HuH-7.5 (cell line): ENCODE results near the gene DBNL.

Experiments
- DNase-seq: peaks from one replicate; pipeline ENCODE4 v3.0.0; 2011; ENCODE audit warnings: low spot score

Gene DBNL

DNA sequence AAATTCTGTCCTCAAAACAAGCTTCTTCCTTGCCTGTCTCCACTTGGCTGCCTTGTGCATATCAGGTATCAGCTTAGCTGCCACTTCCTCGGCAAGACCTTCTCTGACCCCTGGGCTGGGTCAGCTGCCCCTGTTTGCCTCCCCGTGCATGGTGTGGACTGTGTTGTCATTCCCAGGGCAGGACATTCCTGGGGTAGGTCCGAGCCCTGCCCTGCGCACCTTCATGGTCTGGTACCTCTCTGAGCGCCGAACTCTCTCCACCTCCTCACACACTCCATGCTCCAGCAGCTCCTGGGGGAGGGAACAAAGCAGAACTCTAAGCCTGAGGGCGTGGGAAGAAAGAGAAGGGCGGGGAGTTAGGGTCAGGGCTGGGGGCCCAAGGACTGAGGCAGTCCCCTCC is 34.0 kb downstream of the DBNL start:
- DNase-seq, result no peak

- DNase-seq, result no peak
These were observed 35.0 kb downstream of the DBNL start for GRCh38 chr7:44079331-44080021.

DNA sequence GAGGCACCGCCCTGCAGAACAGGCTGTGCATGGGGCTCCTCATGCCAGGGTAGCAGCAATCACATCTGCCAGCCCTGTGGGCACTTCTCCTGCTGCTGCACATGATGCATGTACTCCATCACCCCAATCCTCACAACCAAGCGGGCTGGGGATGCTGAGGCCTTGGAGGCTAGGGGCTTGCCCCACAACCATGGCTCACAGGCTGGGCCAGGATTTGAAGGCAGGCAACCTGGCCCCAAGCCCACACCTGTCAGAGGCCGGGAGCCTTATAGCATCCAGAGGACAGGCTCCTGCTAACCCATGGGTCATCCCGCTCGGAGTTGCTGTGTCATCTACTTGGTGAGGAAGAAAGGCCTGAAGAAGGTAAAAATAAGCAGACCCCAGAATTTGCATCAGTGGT is 35.6 kb downstream of the DBNL start:
- no peak for DNase-seq

GRCh38 chr7:44080686-44081265 is 36.3 kb downstream of the DBNL start:
- DNase-seq, result no peak

DNA sequence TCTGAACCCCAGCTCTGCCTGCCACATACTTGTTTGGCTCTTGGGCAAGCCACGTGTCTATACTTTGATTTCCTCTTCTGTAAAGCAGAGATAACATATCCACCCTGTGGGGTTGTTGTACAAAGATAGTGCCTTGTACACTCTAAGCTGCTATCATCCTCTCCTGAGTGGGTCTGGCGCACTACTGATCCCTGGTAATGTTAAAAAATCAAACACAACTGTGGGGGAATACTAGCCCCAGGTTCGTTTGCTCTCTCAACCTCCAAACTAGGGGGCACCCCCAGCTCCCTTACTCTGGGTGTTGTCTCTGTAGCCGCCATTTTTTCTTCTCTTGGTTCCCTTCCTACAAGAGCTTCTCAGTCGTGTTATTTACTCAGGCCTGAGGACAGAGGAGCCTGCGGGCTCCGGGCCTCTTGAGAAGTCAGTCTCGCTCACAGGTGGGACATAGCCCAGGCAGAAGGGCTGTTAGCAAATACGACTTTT is 36.8 kb downstream of the DBNL start:
- no peak for DNase-seq

- peak; percentile 99 for DNase-seq
These were observed 38.2 kb downstream of the DBNL start for GRCh38 chr7:44082541-44083207.

- DNase-seq, result no peak
These were observed 39.3 kb downstream of the DBNL start for GRCh38 chr7:44083796-44084195.

DNA sequence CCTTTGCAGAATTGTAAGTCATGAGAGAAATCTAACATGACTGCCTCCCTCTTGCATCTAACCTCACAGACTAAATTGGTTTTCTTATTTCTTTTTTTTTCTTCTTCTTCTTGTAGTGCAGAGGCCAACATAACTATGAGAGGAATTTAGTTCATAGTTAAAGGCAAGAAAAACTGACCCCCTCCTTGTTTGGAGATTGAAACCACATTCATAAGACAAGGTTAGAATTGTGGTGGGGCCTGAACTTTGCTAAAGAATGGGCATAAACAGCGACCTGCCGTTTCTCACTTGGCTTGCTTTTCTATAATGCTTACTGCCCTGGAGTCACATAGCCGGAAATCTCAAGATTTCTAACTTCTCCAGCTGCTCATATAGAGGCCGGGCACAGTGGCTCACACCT is 40.2 kb downstream of the DBNL start:
- no peak for DNase-seq

DNA sequence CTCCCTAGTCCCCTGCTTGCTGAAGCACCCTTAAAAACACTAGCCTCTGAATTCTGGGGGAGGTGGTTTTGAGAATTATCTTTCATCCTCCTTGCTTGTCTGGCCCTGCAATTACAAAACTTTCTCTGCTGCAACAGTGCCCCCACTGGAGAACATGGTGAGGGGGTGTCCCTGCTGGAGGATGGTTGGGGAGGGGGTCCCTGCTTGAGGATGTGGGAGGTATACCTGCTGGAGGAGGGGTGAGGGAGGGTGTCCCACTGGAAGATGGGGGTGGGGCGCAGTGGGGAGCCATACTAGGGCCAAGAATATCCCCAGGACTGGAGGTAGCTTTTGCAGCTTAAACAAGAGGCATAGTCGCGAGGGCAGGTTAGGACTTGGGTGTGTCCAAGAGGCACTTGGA is 41.0 kb downstream of the DBNL start:
- no peak for DNase-seq

GRCh38 chr7:44086627-44087026 is 42.1 kb downstream of the DBNL start:
- DNase-seq, result no peak

GRCh38 chr7:44087911-44088838 is 43.7 kb downstream of the DBNL start:
- DNase-seq, result no peak

- DNase-seq, result no peak
These were observed 48.7 kb downstream of the DBNL start for GRCh38 chr7:44093102-44093641.

- no peak for DNase-seq
These were observed 49.9 kb downstream of the DBNL start for GRCh38 chr7:44094365-44094764.

DNA sequence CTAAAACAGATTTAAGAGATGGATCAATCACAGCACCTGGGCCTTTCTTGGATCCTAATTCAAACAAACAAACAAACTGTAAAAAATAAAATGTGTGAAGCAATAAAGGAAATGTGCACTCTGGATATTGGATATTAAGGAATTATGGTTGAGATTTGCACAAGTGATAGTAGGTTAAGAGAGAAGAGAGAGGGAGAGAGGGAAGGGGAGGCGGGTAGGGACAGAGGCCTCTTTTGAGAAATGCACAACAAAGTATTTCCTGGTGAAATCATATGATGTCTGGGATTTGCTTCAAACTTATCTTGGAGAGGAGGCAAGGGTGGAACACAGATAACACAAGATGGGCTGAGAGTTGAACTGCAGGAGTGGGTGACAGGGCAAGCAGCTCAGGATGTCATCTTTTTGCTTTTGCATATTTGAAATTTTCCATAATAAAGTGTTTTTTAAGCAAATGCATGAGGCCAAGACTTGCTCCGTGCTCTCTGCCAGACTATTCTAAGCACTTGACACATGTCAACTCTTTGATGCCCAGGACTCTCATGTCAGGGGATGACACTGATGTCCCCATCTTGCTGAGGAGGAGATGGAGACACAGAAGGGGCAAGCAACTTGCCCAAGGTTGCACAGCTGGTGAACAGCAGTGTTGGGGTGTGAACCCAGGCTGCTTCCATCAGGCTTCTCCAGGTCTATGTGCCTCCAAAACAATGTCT is 50.5 kb downstream of the DBNL start:
- DNase-seq, result no peak

DNA sequence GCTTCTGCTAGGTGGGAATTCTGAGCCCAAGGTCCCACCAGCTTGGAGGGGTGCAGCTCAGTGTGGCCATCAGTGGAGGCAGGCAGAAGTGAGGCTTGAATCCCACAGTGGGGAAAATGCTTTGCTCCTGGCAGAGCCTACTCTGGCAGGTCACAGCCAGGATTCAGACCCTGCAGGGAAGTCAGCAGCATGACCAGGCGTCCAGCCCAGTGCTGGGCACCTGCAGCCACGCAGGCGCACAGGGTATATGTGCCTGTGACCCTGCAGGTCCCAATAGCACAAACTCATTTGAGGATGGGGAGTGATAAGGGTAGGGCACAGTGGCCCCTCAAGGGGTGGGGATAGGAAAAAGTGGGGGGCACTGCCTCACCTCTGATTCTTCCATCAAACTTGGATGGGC is 51.3 kb downstream of the DBNL start:
- DNase-seq, result no peak

- no peak for DNase-seq
These were observed 51.9 kb downstream of the DBNL start for GRCh38 chr7:44096326-44096881.

- no peak for DNase-seq
These were observed 52.8 kb downstream of the DBNL start for GRCh38 chr7:44097064-44097932.

GRCh38 chr7:44098092-44099068 is 53.9 kb downstream of the DBNL start:
- no peak for DNase-seq

- DNase-seq, result no peak
These were observed 55.2 kb downstream of the DBNL start for GRCh38 chr7:44099669-44100068.
